GM21737 (cell line): Measurements from ENCODE around the gene BLOC1S1.
A peak's percentile ranks its signal among the peaks of the same experiment; 100 is the strongest.

Source experiments
- ATAC-seq: cut with Tn5 transposase; IDR thresholded peaks from one replicate; pipeline ENCODE4 v1.9.1; 2021; ENCODE audit warnings: mild to moderate bottlenecking, moderate library complexity; ENCODE audit not compliant: unreplicated experiment

BLOC1S1 gene

DNA sequence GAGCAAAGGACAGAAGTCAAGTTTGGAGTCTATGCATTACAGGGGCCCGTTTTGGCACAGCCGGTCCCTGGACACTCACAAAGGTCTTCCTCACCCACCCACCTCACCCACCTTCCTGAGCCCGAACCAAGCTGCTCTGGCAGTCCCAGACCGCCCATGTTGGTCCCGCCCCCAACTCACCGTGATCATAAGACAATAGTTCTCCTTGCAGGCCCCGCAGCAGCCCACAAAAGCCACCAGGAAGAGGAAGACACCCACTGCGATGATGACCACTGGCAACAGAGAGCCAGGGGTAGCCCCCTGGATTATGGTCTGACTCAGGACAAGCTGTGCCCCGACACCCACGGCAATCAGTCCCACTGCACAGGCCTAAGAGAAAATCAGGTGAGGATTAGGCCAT, 11.1 kb downstream of the BLOC1S1 start:
- ATAC-seq, result no peak

GRCh38 chr12:55727643-55728185, 11.9 kb downstream of the BLOC1S1 start:
- ATAC-seq, result no peak

GRCh38 chr12:55728186-55728938, 12.5 kb downstream of the BLOC1S1 start:
- ATAC-seq, result peak; percentile 5

DNA sequence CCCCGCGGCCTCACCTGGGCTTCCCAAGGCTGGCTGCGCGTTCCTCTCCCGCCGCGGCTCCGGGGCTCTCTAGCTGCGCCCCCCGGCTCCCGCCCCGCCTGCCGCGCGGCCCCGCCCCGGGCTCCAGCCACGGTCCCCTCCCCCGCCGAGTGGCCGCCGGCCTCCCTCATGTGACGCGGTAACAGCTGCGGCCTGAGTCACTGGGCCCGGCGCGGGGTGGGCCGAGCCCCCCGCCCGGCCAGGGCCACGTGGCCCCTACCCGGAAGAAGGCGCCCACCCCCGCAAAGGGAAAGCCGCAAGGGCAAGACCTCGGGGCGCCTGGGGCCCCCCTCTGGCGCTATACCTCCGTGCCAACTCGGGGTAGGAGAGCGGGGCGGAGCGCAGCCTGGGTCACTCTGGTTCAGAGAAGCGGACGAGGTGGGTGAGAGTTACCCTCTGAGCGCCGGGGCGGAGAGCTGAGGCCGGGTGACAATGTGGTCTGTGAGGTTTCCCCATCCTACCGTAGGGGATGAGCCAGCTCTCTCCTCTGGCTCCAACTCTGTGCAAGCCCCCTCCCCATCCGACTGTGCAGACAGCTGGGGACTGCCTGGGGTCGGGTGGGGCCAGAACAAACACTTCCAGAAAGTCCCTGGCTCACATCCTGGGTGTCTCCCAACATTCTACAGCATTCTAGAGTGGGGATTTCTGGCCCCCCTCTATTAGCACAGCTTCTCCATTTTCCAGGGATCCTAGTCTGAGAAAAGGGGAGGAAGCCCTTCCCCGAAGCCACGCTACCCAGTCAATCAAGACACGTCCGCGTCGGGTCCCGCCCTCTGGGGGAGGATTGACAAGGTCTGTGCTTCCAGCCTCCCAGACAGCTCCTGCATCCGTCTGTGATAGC, 13.3 kb downstream of the BLOC1S1 start, which contains the start of gene CD63:
TSS of gene CD63 (minus strand) at position 71 of the 880 bp plus-strand sequence. CDS start 668 bp downstream, outside the sequence.
- ATAC-seq, result peak; percentile 58

DNA sequence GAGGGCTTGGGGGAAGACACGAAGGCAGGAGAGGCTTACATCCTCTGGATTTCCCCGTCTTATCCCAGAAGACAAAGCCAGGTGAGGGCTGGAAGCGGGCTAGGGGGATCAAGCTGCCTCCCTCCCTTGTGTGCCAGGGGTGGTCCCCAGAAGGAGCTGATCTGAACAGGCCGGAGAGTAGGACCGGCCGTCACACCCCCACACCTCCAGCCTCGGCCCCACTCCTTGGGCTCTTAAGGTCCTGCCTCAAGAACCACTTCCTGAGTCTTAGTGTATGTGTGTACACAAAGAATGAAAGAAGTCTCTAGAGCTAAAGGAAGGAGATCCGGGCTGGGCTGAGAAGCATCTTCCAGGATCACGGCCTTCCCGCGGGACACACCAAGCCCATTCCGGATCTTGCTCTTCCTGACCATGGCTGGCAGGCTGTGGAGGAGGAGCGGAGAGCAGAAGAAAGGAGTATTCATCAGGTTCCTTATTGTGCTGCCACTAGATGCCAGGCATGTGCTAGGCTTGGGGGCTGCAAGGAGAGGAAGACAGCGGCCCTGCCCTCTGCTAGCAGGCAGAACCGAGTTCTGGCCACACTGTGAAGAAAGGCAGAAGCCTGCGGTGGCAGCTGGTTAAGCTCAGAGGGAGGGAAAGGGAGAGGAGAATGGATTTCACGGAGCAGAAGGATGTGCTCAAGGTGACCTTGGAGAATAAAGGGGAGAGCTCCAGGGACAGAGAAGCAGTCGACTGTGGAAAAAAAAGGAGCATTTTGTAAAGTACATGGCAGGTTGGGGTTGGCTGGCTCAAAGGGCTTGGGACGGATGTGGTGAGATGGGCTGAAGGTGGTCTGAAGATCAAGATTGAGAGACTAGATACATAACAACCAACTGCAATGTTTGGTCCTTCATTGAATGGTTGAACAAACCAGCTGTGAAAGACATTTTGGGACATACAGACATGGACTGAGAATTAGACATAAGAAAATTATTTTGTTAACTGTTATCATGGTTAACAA, 14.3 kb downstream of the BLOC1S1 start:
- ATAC-seq, result peak; percentile 40

- no peak for ATAC-seq
Measured at GRCh38 chr12:55732288-55732687, 16.4 kb downstream of the BLOC1S1 start.

DNA sequence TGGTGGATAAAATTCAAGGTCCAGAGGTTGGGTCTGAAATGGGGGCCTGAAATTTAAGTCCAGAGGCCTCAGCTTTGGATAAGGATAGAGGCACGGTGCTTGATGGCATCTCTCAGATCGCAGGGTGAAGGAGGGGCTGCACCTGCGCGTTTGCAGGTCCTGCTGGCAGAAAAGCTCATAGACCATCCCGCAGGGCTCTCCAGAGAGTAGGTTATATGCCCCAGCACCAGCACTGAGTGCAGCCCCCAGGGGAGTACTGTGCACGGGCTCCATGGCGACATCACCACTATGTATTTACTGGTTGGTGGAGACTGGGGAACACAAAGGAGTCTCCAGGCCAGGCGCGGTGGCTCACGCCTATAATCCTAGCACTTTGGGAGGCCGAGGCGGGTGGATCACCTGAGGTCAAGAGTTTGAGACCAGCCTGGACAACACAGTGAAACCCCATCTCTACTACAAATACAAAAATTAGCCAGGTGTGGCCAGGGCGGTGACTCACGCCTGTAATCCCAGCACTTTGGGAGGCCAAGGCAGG, 17.2 kb downstream of the BLOC1S1 start:
- no peak for ATAC-seq

- ATAC-seq, result no peak
Measured at GRCh38 chr12:55733858-55734257, 18.0 kb downstream of the BLOC1S1 start.

DNA sequence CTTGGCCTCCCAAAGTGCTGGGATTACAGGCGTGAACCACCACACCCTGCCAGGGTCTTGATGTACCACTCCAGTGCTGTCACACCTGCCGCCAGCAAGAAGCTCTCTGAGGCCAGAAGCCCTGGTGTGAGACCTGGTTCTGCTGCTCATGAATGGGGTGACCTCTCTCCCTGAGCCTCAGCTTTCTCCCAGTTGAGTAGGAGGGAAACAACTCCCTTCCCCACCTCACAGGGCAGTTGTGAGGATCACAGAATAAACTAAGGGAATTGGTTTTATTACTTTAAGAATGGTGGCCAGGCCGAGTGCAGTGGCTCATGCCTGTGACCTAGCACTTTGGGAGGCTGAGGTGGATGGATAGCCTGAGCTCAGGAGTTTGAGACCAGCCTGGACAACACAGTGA, 18.7 kb downstream of the BLOC1S1 start:
- no peak for ATAC-seq

- ATAC-seq, result no peak
Measured at GRCh38 chr12:55736076-55736475, 20.2 kb downstream of the BLOC1S1 start.

GRCh38 chr12:55736780-55737580, 21.1 kb downstream of the BLOC1S1 start:
- peak; percentile 35 for ATAC-seq

DNA sequence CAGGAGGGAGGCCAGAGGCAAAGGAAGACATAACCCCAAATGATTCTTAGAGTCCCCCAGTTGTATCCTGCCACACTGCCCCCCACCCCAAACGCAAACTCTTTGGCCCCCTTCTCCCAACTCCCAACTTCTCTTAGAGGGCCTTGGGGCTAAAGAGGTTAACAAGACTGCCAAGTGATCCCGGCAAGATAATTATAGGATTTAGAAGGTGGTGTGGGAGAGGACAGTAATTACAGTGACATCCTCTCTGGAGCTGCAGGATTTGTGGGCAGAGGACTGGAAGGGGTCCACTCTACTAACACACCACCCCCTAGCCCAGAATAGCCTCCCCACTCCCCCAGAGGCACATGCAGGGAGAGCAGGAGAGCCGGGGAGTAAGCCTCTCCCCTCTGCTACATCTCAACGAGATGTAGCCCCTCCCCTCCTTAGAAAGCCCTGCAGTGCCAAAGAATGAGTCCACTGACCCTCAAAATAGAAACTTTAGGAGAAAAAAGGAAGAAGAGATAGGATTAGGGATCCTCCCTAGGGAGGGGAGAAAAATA, 21.8 kb downstream of the BLOC1S1 start:
- ATAC-seq, result no peak

GRCh38 chr12:55738123-55739024, 22.5 kb downstream of the BLOC1S1 start:
- peak; percentile 87 for ATAC-seq

DNA sequence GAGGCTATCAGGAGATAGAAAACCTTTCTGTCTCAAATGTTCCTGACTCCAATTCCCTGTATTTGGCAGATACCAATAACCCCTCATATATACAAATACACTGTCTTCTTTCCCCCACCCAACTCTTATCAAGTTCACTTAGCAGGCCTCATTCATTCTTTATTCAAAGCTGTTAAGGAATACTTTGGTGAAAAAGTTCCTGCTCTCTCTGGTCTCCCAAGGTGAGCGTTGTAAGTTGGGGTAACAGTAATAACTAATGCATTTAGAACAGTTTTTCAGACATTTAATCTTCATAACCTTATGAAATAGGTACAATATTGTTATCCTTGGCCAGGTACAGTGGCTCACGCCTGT, 23.2 kb downstream of the BLOC1S1 start:
- no peak for ATAC-seq

DNA sequence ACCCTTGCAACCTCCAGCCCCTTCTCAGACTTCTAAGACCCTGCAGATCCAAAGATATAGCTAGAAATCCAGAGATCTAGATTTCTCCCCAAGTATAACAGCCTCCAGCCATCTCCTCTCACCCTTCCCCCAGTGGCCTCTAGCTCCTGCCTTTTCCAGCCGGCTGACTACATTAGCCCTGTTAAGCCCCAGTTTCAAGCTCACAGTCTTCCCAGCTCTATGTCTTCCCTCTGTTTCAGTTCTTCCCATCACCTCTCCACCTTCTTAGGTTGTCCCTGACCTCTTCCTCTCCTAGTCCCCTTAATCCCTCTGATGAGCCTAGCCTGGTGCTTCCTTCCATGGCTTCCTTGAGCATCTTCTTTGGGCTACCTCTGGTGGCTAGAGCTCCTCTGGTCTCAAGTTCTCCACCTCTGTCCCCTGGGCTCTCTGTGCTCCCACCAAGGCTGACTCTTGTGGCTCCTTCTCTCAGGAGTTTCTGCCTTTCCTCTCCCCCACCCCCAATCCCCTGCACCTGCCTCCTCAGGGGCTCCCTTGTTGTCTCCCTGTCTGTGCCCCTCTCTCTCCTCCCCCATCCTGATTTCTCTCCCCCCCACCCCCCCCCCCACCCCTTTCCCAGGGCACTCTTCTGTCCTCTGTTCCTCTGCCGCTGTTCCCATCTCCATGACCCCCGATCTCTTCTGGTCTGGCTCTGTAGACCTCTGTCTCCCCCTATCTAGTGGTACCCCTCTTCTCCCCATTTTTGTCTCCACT, 26.3 kb downstream of the BLOC1S1 start:
- no peak for ATAC-seq

DNA sequence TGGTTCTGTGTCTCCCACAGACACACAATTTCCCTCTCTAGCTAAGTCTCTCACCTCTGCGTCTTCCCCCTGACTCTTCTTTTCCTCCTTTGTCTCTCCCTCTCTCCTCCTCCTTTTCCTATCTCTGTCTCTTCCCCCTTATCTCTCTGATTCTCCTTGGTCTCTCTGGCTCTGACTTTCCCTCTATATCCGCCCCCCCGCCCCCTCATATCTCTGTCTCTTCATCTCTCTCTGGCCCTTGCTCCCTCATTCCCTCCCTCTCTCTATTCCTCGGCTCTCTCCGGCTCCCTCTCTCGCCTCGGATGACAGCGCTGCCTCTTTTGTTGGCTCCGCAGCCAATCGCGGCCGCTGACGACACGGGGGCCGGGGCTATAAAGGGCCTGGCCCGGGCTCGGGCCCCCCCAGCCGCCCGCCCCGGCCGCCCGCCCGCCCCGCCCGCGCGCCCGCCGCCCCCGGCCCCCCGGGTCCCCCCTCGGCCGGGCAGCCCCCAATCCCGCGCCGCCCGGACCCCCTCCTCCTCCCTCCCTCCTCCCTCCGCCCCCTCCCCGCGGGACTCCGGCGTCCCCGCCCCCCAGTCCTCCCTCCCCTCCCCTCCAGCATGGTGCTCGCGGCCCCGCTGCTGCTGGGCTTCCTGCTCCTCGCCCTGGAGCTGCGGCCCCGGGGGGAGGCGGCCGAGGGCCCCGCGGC, 27.0 kb downstream of the BLOC1S1 start, which contains the start of gene GDF11:
TSS of gene GDF11 (plus strand) at position 404 of the 687 bp plus-strand sequence. CDS start at position 599, 195 bp downstream.
- peak; percentile 30 for ATAC-seq
